LNCAP (cell line): ENCODE measurements around the gene CDKAL1.

ENCODE experiments used
- TF ChIP-seq, protein P1 (sequence below): fragments of 450-650 bp; IDR thresholded peaks from 2 replicates; pipeline ENCODE4 v1.5.1; 2017; ENCODE audit warnings: mild to moderate bottlenecking

The CDKAL1 gene

DNA sequence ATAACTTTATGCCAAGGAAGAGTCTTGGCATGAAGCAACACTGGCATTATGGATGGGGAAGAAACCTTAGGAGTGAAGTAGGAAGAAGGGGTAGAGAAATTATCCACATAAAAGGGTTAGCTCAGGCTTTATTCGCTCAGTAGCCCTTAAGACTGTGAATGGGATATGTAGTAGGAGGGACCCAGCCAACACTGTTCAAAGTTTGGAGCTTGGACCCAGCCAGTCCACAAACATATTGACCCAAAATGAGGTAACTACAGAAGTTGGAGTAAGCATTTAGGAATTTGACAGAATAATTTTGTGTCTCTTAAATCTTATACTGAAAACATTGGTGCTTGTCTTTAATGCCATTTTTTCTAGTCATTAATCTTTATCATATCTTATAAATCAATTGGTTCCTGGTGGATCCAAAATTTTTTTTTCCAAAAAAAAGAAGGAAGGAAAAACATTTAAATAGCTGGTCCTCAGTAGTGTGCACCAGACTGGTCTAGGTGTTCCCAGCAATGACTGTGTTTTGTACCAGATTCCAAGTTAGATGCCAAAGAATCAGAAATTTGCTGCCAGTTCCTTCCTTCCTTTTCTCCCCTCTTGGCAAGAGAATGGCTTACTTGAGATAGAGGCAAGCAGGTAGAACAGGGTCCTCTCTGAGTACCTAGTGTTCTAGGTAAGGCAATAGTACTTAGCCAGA is 607.5 kb downstream of the CDKAL1 start:
- TF ChIP-seq, protein P1, sequence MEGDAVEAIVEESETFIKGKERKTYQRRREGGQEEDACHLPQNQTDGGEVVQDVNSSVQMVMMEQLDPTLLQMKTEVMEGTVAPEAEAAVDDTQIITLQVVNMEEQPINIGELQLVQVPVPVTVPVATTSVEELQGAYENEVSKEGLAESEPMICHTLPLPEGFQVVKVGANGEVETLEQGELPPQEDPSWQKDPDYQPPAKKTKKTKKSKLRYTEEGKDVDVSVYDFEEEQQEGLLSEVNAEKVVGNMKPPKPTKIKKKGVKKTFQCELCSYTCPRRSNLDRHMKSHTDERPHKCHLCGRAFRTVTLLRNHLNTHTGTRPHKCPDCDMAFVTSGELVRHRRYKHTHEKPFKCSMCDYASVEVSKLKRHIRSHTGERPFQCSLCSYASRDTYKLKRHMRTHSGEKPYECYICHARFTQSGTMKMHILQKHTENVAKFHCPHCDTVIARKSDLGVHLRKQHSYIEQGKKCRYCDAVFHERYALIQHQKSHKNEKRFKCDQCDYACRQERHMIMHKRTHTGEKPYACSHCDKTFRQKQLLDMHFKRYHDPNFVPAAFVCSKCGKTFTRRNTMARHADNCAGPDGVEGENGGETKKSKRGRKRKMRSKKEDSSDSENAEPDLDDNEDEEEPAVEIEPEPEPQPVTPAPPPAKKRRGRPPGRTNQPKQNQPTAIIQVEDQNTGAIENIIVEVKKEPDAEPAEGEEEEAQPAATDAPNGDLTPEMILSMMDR, result no peak

DNA sequence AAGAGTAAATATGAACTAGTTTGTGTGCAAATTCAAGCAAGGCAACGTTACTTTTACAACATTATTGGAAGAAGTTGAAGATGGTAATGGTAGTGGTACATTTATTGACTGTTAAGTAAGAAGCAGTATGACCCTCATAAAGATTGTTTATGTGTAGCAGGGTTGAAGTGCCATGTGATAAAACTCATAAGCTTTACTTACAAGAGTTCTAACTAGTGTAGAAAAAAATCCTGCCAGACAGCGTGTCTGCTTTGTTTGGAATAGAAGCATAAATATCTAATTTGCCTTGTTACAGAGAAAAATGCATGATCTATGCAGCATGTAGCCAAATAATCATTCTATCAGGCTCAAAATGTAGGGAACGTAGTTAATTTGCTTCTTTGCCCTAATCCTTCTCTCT is 608.5 kb downstream of the CDKAL1 start:
- TF ChIP-seq, protein P1, result no peak

DNA sequence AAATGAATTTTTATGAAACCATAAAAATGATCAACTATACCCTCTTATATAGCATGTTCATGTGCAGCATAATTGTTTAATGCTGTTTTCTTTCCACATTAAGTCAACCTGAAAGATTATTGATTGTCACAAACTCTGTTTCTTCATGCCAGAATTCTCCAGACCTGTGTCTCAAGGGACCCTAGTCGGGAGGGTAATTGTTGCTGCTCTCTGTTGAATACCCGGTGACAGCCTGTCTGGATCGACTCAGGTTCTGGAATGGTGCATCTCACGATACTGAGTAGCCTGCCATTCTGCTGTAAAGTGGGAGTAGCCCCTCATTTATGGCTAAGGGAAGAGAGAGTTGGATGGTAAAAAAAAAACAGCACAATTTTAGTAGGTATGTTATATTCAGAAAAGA is 609.4 kb downstream of the CDKAL1 start:
- TF ChIP-seq, protein P1, result no peak

DNA sequence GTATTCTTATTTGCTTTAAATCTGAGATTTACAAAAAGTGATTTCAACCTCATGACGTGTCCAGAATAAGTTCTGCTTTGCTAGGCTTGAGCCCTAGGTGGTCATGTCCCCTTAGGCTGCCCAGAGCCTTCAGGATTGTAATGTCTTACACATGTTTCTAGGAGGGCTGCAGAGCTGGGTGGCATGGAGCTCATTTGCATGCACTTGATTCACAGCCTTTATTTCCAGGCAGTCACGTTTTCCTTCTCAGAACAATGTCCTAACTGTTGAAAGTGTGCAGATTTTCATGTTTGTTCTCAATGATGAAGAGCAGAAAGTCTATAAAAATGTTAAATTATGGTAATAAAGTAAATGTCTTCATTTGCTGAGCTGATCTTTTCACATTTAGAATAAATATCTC is 610.7 kb downstream of the CDKAL1 start:
- TF ChIP-seq, protein P1, result no peak

DNA sequence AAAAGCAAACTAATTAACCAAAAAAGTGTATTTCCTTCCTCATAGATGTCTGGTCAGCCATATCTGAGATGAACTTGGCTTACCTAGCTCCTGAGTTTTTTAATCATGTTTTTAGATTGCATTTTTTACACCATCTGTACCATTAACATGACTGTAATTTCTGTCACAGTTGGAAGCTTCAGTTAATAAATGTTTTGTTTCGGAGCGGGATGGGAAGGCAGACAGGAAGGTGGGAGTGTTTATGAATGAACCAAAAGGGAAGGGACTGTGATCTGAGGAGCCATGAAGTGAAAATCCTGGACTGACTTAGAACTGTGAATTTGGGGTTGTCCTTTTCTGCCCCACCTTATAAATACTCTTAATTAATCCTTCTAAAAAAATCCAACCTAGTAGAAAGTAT is 613.7 kb downstream of the CDKAL1 start:
- TF ChIP-seq, protein P1, result no peak

DNA sequence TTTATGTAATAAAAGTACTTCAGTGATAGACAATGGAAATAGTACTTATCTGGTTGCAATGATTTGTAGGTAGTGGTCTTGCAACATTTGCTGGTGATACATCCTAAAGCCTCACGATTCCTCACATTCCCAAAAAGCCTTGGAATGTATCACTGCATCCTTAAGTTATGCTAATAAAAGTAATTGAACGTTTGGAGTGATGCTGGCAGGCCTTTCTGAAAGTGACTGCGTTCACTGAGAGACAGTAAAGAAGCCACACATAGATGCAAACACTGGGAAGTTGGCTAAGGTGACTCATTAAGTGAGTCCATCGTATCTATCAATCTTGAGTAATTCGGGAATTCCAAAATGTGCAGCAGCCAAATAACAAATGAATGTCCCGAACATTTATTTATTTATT is 615.2 kb downstream of the CDKAL1 start:
- TF ChIP-seq, protein P1, result no peak

DNA sequence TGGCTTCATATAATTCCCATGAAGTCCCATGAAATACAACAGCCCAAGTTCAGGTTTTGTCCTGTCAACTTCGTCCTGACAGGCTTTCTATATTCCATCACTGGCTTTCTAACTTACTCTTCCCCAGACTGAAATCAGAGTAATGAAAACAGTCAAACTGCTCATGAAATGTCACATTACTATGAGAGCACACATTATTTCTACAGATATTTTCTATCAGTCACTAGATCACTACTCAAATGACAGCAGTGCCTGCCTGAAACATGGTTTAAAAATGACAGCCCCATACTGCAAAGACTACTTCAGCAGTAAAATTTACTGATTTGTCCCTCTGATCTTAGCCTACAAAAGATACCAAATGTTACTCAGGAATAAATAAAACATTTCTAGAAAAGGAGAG is 616.4 kb downstream of the CDKAL1 start:
- TF ChIP-seq, protein P1, result no peak

DNA sequence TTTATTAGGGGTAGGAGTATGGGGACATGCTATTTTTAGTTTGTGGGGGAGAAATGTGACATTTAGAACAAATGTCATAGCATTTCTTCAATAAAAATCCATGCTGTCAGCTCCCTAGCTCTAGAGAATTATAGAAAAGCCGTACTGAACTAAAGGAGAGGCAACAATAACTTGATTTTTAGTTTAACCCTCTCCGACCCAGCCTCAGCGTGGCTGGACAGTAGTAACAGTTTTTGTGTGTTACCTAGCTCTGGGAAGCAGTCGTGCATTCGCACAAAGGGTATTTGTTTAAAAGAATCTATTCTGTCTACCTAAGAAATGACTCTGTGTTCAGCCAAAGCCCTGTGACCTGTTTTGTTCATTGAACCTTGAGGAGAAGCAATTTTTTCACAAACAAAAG is 616.9 kb downstream of the CDKAL1 start:
- TF ChIP-seq, protein P1, result no peak
